ENCODE data around the gene SOHLH2.

GRCh38 chr13:36147330-36147729, 67.0 kb downstream of the SOHLH2 start:
- TF ChIP-seq CTCF (IDR thresholded peaks at IDR 0.05; ENCODE audit: borderline replicate concordance, extremely low read depth, low read length, poor library complexity, severe bottlenecking) (no peak), EZH2 (IDR thresholded peaks at IDR 0.05; ENCODE audit: borderline replicate concordance, low read depth, low read length, severe bottlenecking) (no peak)

Data from DND-41 (cell line).